GM21723 (cell line): ENCODE data around the gene AP1S2.
A peak's percentile ranks its signal among the peaks of the same experiment; 100 is the strongest.
"Not testable (repeated sequence)": the region's sequence is repeated elsewhere in the genome, so short reads cannot be mapped to it uniquely, and the experiment has no call there.

Source experiments
- ATAC-seq: cut with Tn5 transposase; IDR thresholded peaks from one replicate; pipeline ENCODE4 v1.9.1; 2021; ENCODE audit warnings: mild to moderate bottlenecking, moderate library complexity; ENCODE audit not compliant: unreplicated experiment

The AP1S2 gene

GRCh38 chrX:15854712-15855567, at the start of gene AP1S2:
AP1S2 (minus strand) TSS chrX:15854813; CDS start chrX:15852524, 2,289 bp downstream.
- peak; percentile 96 for ATAC-seq

GRCh38 chrX:15903186-15903681, 48.6 kb upstream of the AP1S2 start:
- ATAC-seq, result peak; percentile 95

- ATAC-seq, result no peak
Observed at GRCh38 chrX:15895334-15895733, 40.7 kb upstream of the AP1S2 start.

- ATAC-seq, result no peak
Observed at GRCh38 chrX:15894724-15895123, 40.1 kb upstream of the AP1S2 start.

- no peak for ATAC-seq
Observed at GRCh38 chrX:15890463-15890862, 35.9 kb upstream of the AP1S2 start.

- no peak for ATAC-seq
Observed at GRCh38 chrX:15888062-15888461, 33.4 kb upstream of the AP1S2 start.

- no peak for ATAC-seq
Observed at GRCh38 chrX:15883540-15883863, 28.9 kb upstream of the AP1S2 start.

GRCh38 chrX:15882704-15883539, 28.3 kb upstream of the AP1S2 start:
- peak; percentile 83 for ATAC-seq

- ATAC-seq, result no peak
Observed at GRCh38 chrX:15881381-15881897, 26.8 kb upstream of the AP1S2 start.

GRCh38 chrX:15877914-15878313, 23.3 kb upstream of the AP1S2 start:
- ATAC-seq, result not testable (repeated sequence)

GRCh38 chrX:15877380-15877779, 22.8 kb upstream of the AP1S2 start:
- no peak for ATAC-seq

- no peak for ATAC-seq
Observed at GRCh38 chrX:15874672-15875071, 20.1 kb upstream of the AP1S2 start.

- no peak for ATAC-seq
Observed at GRCh38 chrX:15873566-15873965, 19.0 kb upstream of the AP1S2 start.

GRCh38 chrX:15870310-15870709, 15.7 kb upstream of the AP1S2 start:
- no peak for ATAC-seq

- no peak for ATAC-seq
Observed at GRCh38 chrX:15869695-15870094, 15.1 kb upstream of the AP1S2 start.

- no peak for ATAC-seq
Observed at GRCh38 chrX:15866147-15866546, 11.5 kb upstream of the AP1S2 start.

GRCh38 chrX:15864629-15865028, 10.0 kb upstream of the AP1S2 start:
- no peak for ATAC-seq

GRCh38 chrX:15864023-15864422, 9.4 kb upstream of the AP1S2 start:
- no peak for ATAC-seq

GRCh38 chrX:15860921-15861320, 6.3 kb upstream of the AP1S2 start:
- ATAC-seq, result no peak

GRCh38 chrX:15858051-15858450, 3.4 kb upstream of the AP1S2 start:
- ATAC-seq, result no peak

- no peak for ATAC-seq
Observed at GRCh38 chrX:15856636-15857035, 2.0 kb upstream of the AP1S2 start.

- ATAC-seq, result no peak
Observed at GRCh38 chrX:15856222-15856587, 1.6 kb upstream of the AP1S2 start.
